Panc1 (cell line): Measurements from ENCODE around the gene DDX20. TPM values are rescaled to one million over a fixed set of nuclear protein-coding genes. Genes with fewer than 3 reads are reported as not detected.

Experiments
- ATAC-seq: fragments of 200-7000 bp; cut with Tn5 transposase; 2 replicates; pipeline ENCODE4 v1.9.1; 2020; ENCODE audit warnings: mild to moderate bottlenecking, moderate library complexity
- BruUV-seq: library from RNA; stranded (reverse); fragments of 400-500 nt; replicated peaks from 2 replicates; lab custom pipeline; 2021; lab: Mats Ljungman, UMichigan
- CTCF ChIA-PET: fragments of 300-600 bp; sonication (Branson Sonifier 250); formaldehyde crosslinking; loops from one replicate; lab custom pipeline; 2022; ENCODE audit warnings: antibody characterized with exemption; lab: Charles Lee
- POLR2A ChIA-PET: fragments of 300-600 bp; sonication (Branson Sonifier 250); formaldehyde crosslinking; loops from one replicate; lab custom pipeline; 2022; ENCODE audit warnings: antibody characterized with exemption; lab: Charles Lee
- DNase-seq: peaks from one replicate; pipeline ENCODE4 v3.0.0-alpha.2; 2010; ENCODE audit warnings: low read depth, low spot score
- H3K27ac ChIP-seq: 2 replicates; pipeline ENCODE4 v1.5.1; 2011; ENCODE audit warnings: mild to moderate bottlenecking, low read length, inconsistent platforms
- H3K27me3 ChIP-seq: fragments of 200-500 bp; sonication (Bioruptor generic); 2 replicates; pipeline ENCODE4 v1.6.0; 2014; ENCODE audit warnings: low read length, inconsistent platforms; ENCODE audit not compliant: control insufficient read depth, insufficient read depth
- H3K36me3 ChIP-seq: fragments of 200-500 bp; sonication (Bioruptor generic); 2 replicates; pipeline ENCODE4 v1.5.1; 2014; ENCODE audit warnings: inconsistent platforms, mild to moderate bottlenecking, low read length, moderate library complexity; ENCODE audit not compliant: control insufficient read depth, insufficient read depth
- H3K4me1 ChIP-seq: 2 replicates; pipeline ENCODE4 v1.5.1; 2011; ENCODE audit warnings: inconsistent platforms, mild to moderate bottlenecking, low read length, moderate library complexity; ENCODE audit not compliant: control insufficient read depth, insufficient read depth
- H3K4me3 ChIP-seq, 2 experiments: 2 replicates each; pipeline ENCODE4 v1.5.1; 2011 to 2012; ENCODE audit warnings: low read depth in 2 of 2, low read length in 2 of 2, mild to moderate bottlenecking in 2 of 2, inconsistent platforms in 1 of 2, moderate library complexity in 1 of 2
- H3K9me3 ChIP-seq: fragments of 200-500 bp; sonication (Bioruptor generic); 2 replicates; pipeline ENCODE4 v1.5.1; 2014; ENCODE audit warnings: low read depth, mild to moderate bottlenecking, inconsistent platforms, low read length, moderate library complexity; ENCODE audit not compliant: control insufficient read depth, insufficient read depth
- CTCF ChIP-seq: fragments of 450-650 bp; IDR thresholded peaks from 2 replicates; pipeline ENCODE4 v1.5.1; 2017; ENCODE audit warnings: mild to moderate bottlenecking
- POLR2AphosphoS5 ChIP-seq: IDR thresholded peaks from 2 replicates; pipeline ENCODE4 v1.6.1; 2012; ENCODE audit warnings: mild to moderate bottlenecking, low read depth, low read length, moderate library complexity
- REST ChIP-seq, 2 experiments: IDR thresholded peaks; 2 replicates each; pipeline ENCODE4 v1.6.1; 2011 to 2012; ENCODE audit warnings: low read depth in 2 of 2, control low read depth in 1 of 2, low read length in 1 of 2, mild to moderate bottlenecking in 1 of 2, moderate library complexity in 1 of 2; ENCODE audit not compliant: insufficient read depth in 1 of 2
- SIN3A ChIP-seq: IDR thresholded peaks from 2 replicates; pipeline ENCODE4 v1.6.1; 2012; ENCODE audit warnings: low read depth, mild to moderate bottlenecking, low read length, moderate library complexity, borderline replicate concordance; ENCODE audit not compliant: insufficient read depth
- TCF7L2 ChIP-seq: IDR thresholded peaks from 2 replicates; pipeline ENCODE4 v1.6.1; 2011; ENCODE audit warnings: mild to moderate bottlenecking, low read depth, low read length, inconsistent platforms
- in situ Hi-C: cut with HindIII; loops from 2 replicates; pipeline ENCODE4 v1.10.0; 2016; ENCODE audit warnings: low sequenced_read_pairs, low pct_unique_long_range_greater_than_20kb
- intact Hi-C: fragments of 100-400 bp; cut with micrococcal nuclease; formaldehyde crosslinking; loops from one replicate; pipeline ENCODE4 v1.10.0; 2022; ENCODE audit not compliant: unreplicated experiment
- total RNA-seq: library from RNA; stranded (reverse); gene quantifications from one replicate; pipeline ENCODE4 v1.2.1, GENCODE V29; 2021; ENCODE audit not compliant: unreplicated experiment

Gene DDX20
- total RNA-seq, 1 experiment from 2014 or later = 9.1 TPM

GRCh38 chr1:111778066-111778465 is 22.4 kb downstream of the DDX20 start:
- POLR2A ChIA-PET = no interaction called here
- BruUV-seq = no TSS peak
- Histone ChIP-seq H3K4me1 (no peaks in the 10 kb centered on the region), H3K4me3 (no peak overlapping the region), H3K36me3 (no peaks in the 10 kb centered on the region), H3K27ac (no peak overlapping the region), H3K9me3 (no peaks in the 10 kb centered on the region), H3K27me3 (no peaks in the 10 kb centered on the region)
- CTCF ChIA-PET = no interaction called here
- DNase-seq (no peak), ATAC-seq (no peak)
- intact Hi-C loops = no loop called here
- in situ Hi-C loops = no loop called here
- TF ChIP-seq CTCF = no peak
- TF ChIP-seq REST (IDR thresholded peaks at IDR 0.05; ENCODE audit: insufficient read depth in 1 of 2, low read depth in 2 of 2, low read length in 1 of 2) = no peak
- TF ChIP-seq POLR2AphosphoS5 = no peak
- TF ChIP-seq TCF7L2 = no peak
- no peak for TF ChIP-seq SIN3A

GRCh38 chr1:111778541-111779051 is 22.9 kb downstream of the DDX20 start:
- TF ChIP-seq SIN3A (no peak), POLR2AphosphoS5 (no peak), REST (IDR thresholded peaks at IDR 0.05; ENCODE audit: insufficient read depth in 1 of 2, low read depth in 2 of 2, low read length in 1 of 2) (no peak), TCF7L2 (no peak), CTCF (no peak)
- Histone ChIP-seq H3K4me3 (no peak overlapping the region), H3K27ac (no peak overlapping the region), H3K9me3 (no peaks in the 10 kb centered on the region), H3K36me3 (no peaks in the 10 kb centered on the region), H3K4me1 (no peaks in the 10 kb centered on the region), H3K27me3 (no peaks in the 10 kb centered on the region)
- CTCF ChIA-PET = no interaction called here
- in situ Hi-C loops = no loop called here
- ATAC-seq (no peak), DNase-seq (no peak)
- POLR2A ChIA-PET = no interaction called here
- BruUV-seq = no TSS peak
- intact Hi-C loops = no loop called here
